Fibroblast of skin of abdomen (primary cell): Measurements from ENCODE around the gene SLIT1.

Experiments
- DNase-seq: peaks from one replicate; pipeline ENCODE4 v3.0.0-alpha.2; 2013

The SLIT1 gene

GRCh38 chr10:97138174-97138573 is 47.6 kb downstream of the SLIT1 start:
- no peak for DNase-seq

- no peak for DNase-seq
These were observed 49.0 kb downstream of the SLIT1 start for GRCh38 chr10:97136756-97137155.

GRCh38 chr10:97135464-97135863 is 50.3 kb downstream of the SLIT1 start:
- DNase-seq, result no peak

GRCh38 chr10:97134983-97135382 is 50.8 kb downstream of the SLIT1 start:
- DNase-seq, result no peak

- no peak for DNase-seq
These were observed 51.6 kb downstream of the SLIT1 start for GRCh38 chr10:97134110-97134509.

- no peak for DNase-seq
These were observed 53.5 kb downstream of the SLIT1 start for GRCh38 chr10:97132273-97132672.

- DNase-seq, result no peak
These were observed 54.1 kb downstream of the SLIT1 start for GRCh38 chr10:97131666-97132065.

GRCh38 chr10:97131181-97131628 is 54.6 kb downstream of the SLIT1 start:
- no peak for DNase-seq

GRCh38 chr10:97129666-97130065 is 56.1 kb downstream of the SLIT1 start:
- DNase-seq, result no peak

GRCh38 chr10:97128516-97129154 is 57.1 kb downstream of the SLIT1 start:
- no peak for DNase-seq

- DNase-seq, result no peak
These were observed 57.7 kb downstream of the SLIT1 start for GRCh38 chr10:97128039-97128492.

GRCh38 chr10:97127509-97127908 is 58.2 kb downstream of the SLIT1 start:
- DNase-seq, result no peak

- DNase-seq, result no peak
These were observed 61.5 kb downstream of the SLIT1 start for GRCh38 chr10:97124211-97124610.

- DNase-seq, result no peak
These were observed 62.0 kb downstream of the SLIT1 start for GRCh38 chr10:97123765-97124164.

GRCh38 chr10:97121041-97121440 is 64.7 kb downstream of the SLIT1 start:
- no peak for DNase-seq

GRCh38 chr10:97120370-97120769 is 65.4 kb downstream of the SLIT1 start:
- no peak for DNase-seq

- no peak for DNase-seq
These were observed 66.6 kb downstream of the SLIT1 start for GRCh38 chr10:97119058-97119745.

- DNase-seq, result no peak
These were observed 68.4 kb downstream of the SLIT1 start for GRCh38 chr10:97117372-97117771.

- DNase-seq, result no peak
These were observed 69.1 kb downstream of the SLIT1 start for GRCh38 chr10:97116462-97117162.

- DNase-seq, result no peak
These were observed 69.9 kb downstream of the SLIT1 start for GRCh38 chr10:97115846-97116245.

- DNase-seq, result no peak
These were observed 74.1 kb downstream of the SLIT1 start for GRCh38 chr10:97111615-97112014.

- no peak for DNase-seq
These were observed 76.2 kb downstream of the SLIT1 start for GRCh38 chr10:97109547-97109946.

- DNase-seq, result no peak
These were observed 78.2 kb downstream of the SLIT1 start for GRCh38 chr10:97107551-97107950.

GRCh38 chr10:97106207-97106606 is 79.6 kb downstream of the SLIT1 start:
- no peak for DNase-seq
